NCI-H82 (cell line): ENCODE results near the gene GSG1L.

Experiments used
- DNase-seq: peaks from one replicate; lab custom pipeline; 2025; lab: John Stamatoyannopoulos, UW

The GSG1L gene

DNA sequence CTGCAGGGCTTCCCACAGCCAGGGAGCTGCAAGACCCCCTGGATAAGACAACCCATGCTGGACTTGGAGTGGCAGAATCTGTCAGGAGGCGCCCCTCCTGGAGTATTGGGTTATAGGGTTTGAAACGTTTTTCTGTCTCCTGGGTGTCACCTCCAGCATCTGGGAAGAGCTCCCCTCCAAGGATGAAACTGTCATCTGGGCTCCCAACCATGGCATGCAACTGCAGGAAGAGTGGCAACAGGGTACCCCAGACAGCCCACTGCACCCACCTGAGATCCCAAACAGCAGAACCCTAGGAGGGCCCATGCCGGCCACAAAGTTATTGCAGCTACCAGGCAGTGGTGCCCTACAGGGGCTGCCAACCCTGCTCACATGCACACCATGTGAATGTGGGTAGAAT lies 636 bp upstream of the GSG1L start:
- DNase-seq, result no peak

GRCh38 chr16:28062847-28063521 lies 530 bp downstream of the GSG1L start:
- DNase-seq, result peak; percentile 46

- peak; percentile 22 for DNase-seq
These were observed 1.2 kb downstream of the GSG1L start for GRCh38 chr16:28062261-28062846.

DNA sequence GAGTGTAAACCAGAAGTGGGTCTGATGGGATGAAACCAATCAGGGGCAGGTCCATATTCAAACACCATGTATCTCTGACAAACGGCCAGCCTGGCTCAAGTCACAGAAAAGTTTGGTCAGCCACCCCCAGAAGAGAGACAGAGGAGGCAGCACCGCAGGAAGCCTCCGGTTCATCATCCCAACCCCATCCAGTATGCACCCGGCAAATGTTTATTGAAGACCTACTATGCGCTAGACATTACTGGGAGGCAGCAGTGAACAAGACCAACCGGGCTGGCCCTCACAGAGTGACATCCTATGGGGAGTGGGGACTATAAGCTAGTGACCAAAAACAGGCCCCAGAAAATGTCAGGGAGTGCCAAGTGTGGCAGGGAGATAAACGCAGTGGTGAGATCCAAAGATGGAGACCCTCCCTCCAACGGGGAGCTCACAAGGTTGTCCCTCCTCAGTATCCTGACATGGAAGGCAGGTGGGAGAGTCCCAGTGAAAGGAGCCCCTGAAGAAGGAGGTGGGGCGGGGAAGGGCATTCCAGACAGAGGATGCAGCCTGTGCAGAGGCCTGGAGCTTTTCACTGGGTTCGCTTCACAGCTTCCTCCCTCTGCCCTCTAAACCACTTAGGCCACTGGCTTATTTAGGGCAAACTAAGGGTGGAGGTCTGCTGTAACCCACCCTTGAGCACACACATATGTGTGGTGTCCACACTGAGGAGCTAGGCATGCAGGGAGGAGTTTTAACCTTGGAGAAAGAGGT lies 2.0 kb downstream of the GSG1L start:
- no peak for DNase-seq

- DNase-seq, result no peak
These were observed 3.5 kb downstream of the GSG1L start for GRCh38 chr16:28059841-28060575.

GRCh38 chr16:28058839-28059589 lies 4.5 kb downstream of the GSG1L start:
- DNase-seq, result no peak

- no peak for DNase-seq
These were observed 5.6 kb downstream of the GSG1L start for GRCh38 chr16:28057949-28058348.

DNA sequence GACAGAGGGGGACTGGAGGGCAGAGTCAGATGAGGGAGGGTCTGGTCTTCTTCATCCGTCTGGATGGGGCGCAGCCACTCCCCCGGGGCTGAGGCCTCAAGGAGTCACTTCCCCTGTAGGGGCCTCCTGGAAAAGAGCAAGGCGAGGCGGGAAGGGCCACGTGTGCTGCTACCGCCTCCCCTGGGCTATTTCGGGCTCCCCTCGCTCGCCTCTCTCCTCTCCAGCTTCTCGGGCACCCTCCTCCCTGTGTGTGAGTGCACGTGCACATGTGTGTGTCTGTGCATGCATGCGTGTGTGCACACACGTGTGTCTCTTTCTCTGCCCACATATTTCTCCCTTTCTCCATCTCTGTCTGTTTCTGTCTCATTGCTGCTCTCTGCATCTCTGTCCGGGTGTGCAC lies 10.1 kb downstream of the GSG1L start:
- DNase-seq, result no peak

DNA sequence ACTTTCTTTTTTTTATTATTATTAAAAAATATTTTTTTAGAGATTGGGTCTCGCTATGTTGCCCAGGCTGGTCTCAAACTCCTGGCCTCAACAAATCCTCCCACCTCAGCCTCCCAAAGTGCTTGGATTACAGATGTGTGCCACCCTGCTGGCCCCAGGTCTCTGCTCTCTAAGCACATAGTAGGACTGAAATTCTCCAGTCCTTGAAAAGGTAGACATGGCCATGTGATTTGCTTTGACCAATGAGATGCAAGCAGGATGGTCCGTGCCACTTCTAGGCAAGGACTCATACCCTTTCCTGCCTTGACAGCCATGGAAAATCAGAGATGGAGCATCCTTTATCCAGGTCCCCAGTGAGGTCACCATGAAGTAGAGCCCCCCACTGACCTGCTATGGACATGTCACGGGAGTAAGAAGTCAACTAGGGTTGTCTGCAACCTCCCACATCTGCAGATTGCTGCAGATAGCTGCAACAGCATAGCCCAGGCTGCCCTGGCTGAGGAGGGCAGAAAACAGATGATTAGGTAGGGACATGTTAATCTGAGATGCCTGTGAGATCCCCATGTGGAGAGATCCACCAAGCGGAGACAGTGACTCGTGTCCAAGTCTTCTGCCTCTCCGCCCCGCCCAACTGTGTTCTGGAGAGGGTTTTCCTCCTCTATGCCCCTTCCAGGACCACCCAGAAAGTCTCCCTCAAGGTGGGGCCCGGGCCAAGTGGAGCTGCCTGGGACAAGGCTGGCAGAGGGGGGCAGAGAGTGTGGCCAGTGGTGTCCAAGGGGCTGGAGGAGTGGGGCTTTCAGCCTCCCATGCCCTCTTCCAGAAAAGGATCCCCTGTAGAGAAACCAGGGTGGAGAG lies 11.0 kb downstream of the GSG1L start:
- no peak for DNase-seq

GRCh38 chr16:28051486-28051885 lies 12.0 kb downstream of the GSG1L start:
- DNase-seq, result no peak

GRCh38 chr16:28042811-28043210 lies 20.7 kb downstream of the GSG1L start:
- no peak for DNase-seq

GRCh38 chr16:28041615-28042014 lies 21.9 kb downstream of the GSG1L start:
- DNase-seq, result no peak

DNA sequence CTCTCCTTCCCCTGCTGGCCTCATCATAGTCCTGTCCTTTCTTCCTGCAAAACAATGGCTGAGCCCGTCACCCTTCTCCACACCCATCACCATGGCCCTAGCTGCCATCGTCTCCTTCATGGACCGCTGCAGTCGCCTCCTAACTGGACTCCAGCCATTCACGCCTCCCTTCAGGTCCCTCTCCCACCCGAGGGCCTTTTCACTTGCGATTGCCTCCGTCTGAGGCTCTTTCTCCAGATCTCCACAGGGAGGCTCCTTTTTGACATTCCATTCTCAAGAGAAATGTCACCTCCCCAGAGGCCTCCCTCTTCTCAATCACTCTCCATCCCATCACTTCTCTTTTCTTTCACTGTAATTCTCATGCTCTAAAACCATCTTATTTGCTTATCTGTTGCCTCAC lies 23.5 kb downstream of the GSG1L start:
- no peak for DNase-seq

GRCh38 chr16:28039493-28039892 lies 24.0 kb downstream of the GSG1L start:
- DNase-seq, result no peak

- DNase-seq, result peak; percentile 51
These were observed 25.1 kb downstream of the GSG1L start for GRCh38 chr16:28038409-28038808.

GRCh38 chr16:28035866-28036393 lies 27.6 kb downstream of the GSG1L start:
- DNase-seq, result no peak

DNA sequence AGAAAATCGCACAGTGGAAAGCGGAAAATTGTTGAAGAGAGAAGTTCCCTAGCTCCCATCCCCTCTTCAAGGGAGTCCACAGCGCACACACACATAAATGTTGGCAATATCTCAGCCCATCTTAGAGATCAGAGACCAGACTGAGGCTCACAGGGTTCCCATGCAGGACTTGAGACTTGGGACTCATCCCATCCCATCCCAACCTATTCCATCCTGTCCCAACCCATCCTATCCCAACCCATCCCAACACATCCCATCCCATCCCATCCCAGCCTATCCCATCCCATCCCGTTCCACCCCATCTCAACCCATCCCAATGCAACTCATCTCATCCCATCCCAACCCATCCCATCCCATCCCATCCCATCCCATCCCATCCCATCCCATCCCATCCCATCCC lies 29.6 kb downstream of the GSG1L start:
- no peak for DNase-seq

- no peak for DNase-seq
These were observed 34.0 kb downstream of the GSG1L start for GRCh38 chr16:28029387-28030002.

- DNase-seq, result no peak
These were observed 36.5 kb downstream of the GSG1L start for GRCh38 chr16:28027055-28027454.

GRCh38 chr16:28025631-28026030 lies 37.9 kb downstream of the GSG1L start:
- DNase-seq, result peak; percentile 21
